HG02840 (cell line): ENCODE measurements around the gene OR10G8.
"Not testable (repeated sequence)": the region's sequence is repeated elsewhere in the genome, so short reads cannot be mapped to it uniquely, and the experiment has no call there.

Source experiments
- ATAC-seq: cut with Tn5 transposase; IDR thresholded peaks from one replicate; pipeline ENCODE4 v1.9.1; 2021; ENCODE audit warnings: mild to moderate bottlenecking, moderate library complexity, moderate number of reproducible peaks; ENCODE audit not compliant: unreplicated experiment, low FRiP score

The OR10G8 gene

GRCh38 chr11:124026498-124026897 lies at the start of gene OR10G8:
OR10G8 (plus strand) TSS chr11:124026798; CDS start chr11:124029623, 2,825 bp downstream.
- ATAC-seq, result no peak

GRCh38 chr11:123977731-123978347 lies 48.8 kb upstream of the OR10G8 start, which contains the start of gene OR10S1:
OR10S1 (minus strand) TSS chr11:123977781; CDS start chr11:123977664, 117 bp downstream.
- no peak for ATAC-seq

GRCh38 chr11:123979311-123979710 lies 47.3 kb upstream of the OR10G8 start:
- ATAC-seq, result no peak

GRCh38 chr11:123995119-123995518 lies 31.5 kb upstream of the OR10G8 start, which contains the start of gene OR10G6:
OR10G6 (minus strand) TSS chr11:123995161; CDS start chr11:123995161, 0 bp downstream.
- ATAC-seq, result no peak

- no peak for ATAC-seq
Observed at GRCh38 chr11:124012697-124013096, 13.9 kb upstream of the OR10G8 start, which contains the start of gene OR10G4. OR10G4 (plus strand) TSS chr11:124012997; CDS start chr11:124015575, 2,578 bp downstream.

GRCh38 chr11:124015837-124016236 lies 10.8 kb upstream of the OR10G8 start:
- not testable (repeated sequence) for ATAC-seq

- no peak for ATAC-seq
Observed at GRCh38 chr11:124036666-124037065, 10.1 kb downstream of the OR10G8 start.

GRCh38 chr11:124039557-124039956 lies 13.0 kb downstream of the OR10G8 start:
- no peak for ATAC-seq

GRCh38 chr11:124041254-124041653 lies 14.7 kb downstream of the OR10G8 start, which contains the start of gene OR10G7:
OR10G7 (minus strand) TSS chr11:124041325; CDS start chr11:124039001, 2,324 bp downstream.
- ATAC-seq, result no peak

- no peak for ATAC-seq
Observed at GRCh38 chr11:124043420-124043819, 16.8 kb downstream of the OR10G8 start.

GRCh38 chr11:124050748-124051147 lies 24.1 kb downstream of the OR10G8 start:
- ATAC-seq, result no peak

GRCh38 chr11:124052966-124053365 lies 26.4 kb downstream of the OR10G8 start:
- no peak for ATAC-seq

GRCh38 chr11:124068601-124069110 lies 42.1 kb downstream of the OR10G8 start:
- ATAC-seq, result no peak

GRCh38 chr11:124069429-124070401 lies 43.1 kb downstream of the OR10G8 start:
- ATAC-seq, result peak; percentile 66

- peak; percentile 78 for ATAC-seq
Observed at GRCh38 chr11:124070915-124071622, 44.5 kb downstream of the OR10G8 start.

- ATAC-seq, result no peak
Observed at GRCh38 chr11:124071623-124071948, 45.0 kb downstream of the OR10G8 start.

- no peak for ATAC-seq
Observed at GRCh38 chr11:124072147-124072546, 45.5 kb downstream of the OR10G8 start.

- ATAC-seq, result no peak
Observed at GRCh38 chr11:124074554-124074953, 48.0 kb downstream of the OR10G8 start.

GRCh38 chr11:124075492-124075840 lies 48.9 kb downstream of the OR10G8 start:
- no peak for ATAC-seq

- ATAC-seq, result no peak
Observed at GRCh38 chr11:124075841-124076651, 49.4 kb downstream of the OR10G8 start.
